Peyer's patch (tissue), 4 donors: ENCODE data around the gene KCNMA1.

Experiments
- CTCF ChIP-seq, 6 experiments: fragments of 450-650 bp in 4 of 6; fragments of 200-600 bp in 2 of 6; sonication (generic) in 1 of 6; IDR thresholded peaks; one replicate each; pipeline ENCODE4 v1.5.1; 2017 to 2019; ENCODE audit warnings: antibody characterized with exemption in 6 of 6, mild to moderate bottlenecking in 3 of 6, moderate library complexity in 1 of 6
- POLR2A ChIP-seq, 2 donors: fragments of 450-650 bp; IDR thresholded peaks; one replicate each; pipeline ENCODE4 v1.5.1; 2017; ENCODE audit warnings: antibody characterized with exemption in 2 of 2, mild to moderate bottlenecking in 2 of 2, moderate library complexity in 2 of 2

GRCh38 chr10:76881477-76882220 is 756.0 kb downstream of the KCNMA1 start:
- TF ChIP-seq CTCF (IDR thresholded peaks at IDR 0.05) (no peak), POLR2A (IDR thresholded peaks at IDR 0.05) (no peak)
